ENCODE measurements around the gene DGKG. TPM values are rescaled to one million over a fixed set of nuclear protein-coding genes. Genes with fewer than 3 reads are reported as not detected.
A peak's percentile ranks its signal among the peaks of the same experiment; 100 is the strongest.

DGKG gene
- total and polyA plus RNA-seq, 10 of the 15 experiments (the other 5 are each of a cell fraction or from before 2014, with no cell fraction given), result 0.39 to 6.2 (median 4.7) TPM

- TF ChIP-seq ETV6 (conservative IDR thresholded peaks at IDR 0.05 in 1 of 2, IDR thresholded peaks at IDR 0.05 in 1 of 2; ENCODE audit: borderline replicate concordance in 1 of 2, low read depth in 1 of 2), result peak in 1 of 2 experiments; percentile 79; a peak in 2 of 4 replicates
- 0 out of 2 replicates have a peak, but pooled peaks have one; percentile 11 for TF ChIP-seq RAD21 (IDR thresholded peaks at IDR 0.05; ENCODE audit: insufficient read depth, low read depth, low read length)
- TF ChIP-seq TCF7 (IDR thresholded peaks at IDR 0.05; ENCODE audit: borderline replicate concordance), result no peak
- no peak for TF ChIP-seq RCOR1 (conservative IDR thresholded peaks at IDR 0.05; ENCODE audit: low read depth, low read length)
- no peak for TF ChIP-seq SMAD5 (IDR thresholded peaks at IDR 0.05; ENCODE audit: low read depth)
- TF ChIP-seq TCF3 (IDR thresholded peaks at IDR 0.05; ENCODE audit: borderline replicate concordance, insufficient read depth, low read depth, low read length), result no peak
- TF ChIP-seq GABPA (IDR thresholded peaks at IDR 0.05; ENCODE audit: low read depth), result no peak
- TF ChIP-seq MEF2A (IDR thresholded peaks at IDR 0.05; ENCODE audit: insufficient read depth, low read depth, low read length), result no peak
- no peak for TF ChIP-seq PAX5 (IDR thresholded peaks at IDR 0.05; ENCODE audit: borderline replicate concordance, low read depth, low read length)
- TF ChIP-seq NFYB (IDR thresholded peaks at IDR 0.05; ENCODE audit: insufficient read depth, low read depth, low read length), result no peak
- no peak for TF ChIP-seq MEF2B (IDR thresholded peaks at IDR 0.05; ENCODE audit: partially characterized antibody, poor library complexity, severe bottlenecking)
- no peak for TF ChIP-seq MTA3 (IDR thresholded peaks at IDR 0.05; ENCODE audit: borderline replicate concordance, low read length)
- TF ChIP-seq USF1 (IDR thresholded peaks at IDR 0.05; ENCODE audit: borderline replicate concordance, extremely low read length, insufficient read depth, low read depth, low read length), result no peak
- no peak for TF ChIP-seq RELB (IDR thresholded peaks at IDR 0.05; ENCODE audit: low read depth)
- no peak for TF ChIP-seq ZBTB33 (IDR thresholded peaks at IDR 0.05)
- no peak for TF ChIP-seq GATAD2B (conservative IDR thresholded peaks at IDR 0.05; ENCODE audit: low read depth)
- no peak for TF ChIP-seq FOXK2 (IDR thresholded peaks at IDR 0.05)
- TF ChIP-seq ZBTB11 (CRISPR knock-in tag; IDR thresholded peaks at IDR 0.05), result no peak
- TF ChIP-seq CHD1 (IDR thresholded peaks at IDR 0.05; ENCODE audit: low read depth, low read length), result no peak
Measured at GRCh38 chr3:186235554-186235953, 126.5 kb downstream of the DGKG start (continued).
